Measurements from ENCODE around the gene CNIH3.
"Not testable (repeated sequence)": the region's sequence is repeated elsewhere in the genome, so short reads cannot be mapped to it uniquely, and the experiment has no call there.

Gene CNIH3

GRCh38 chr1:224647449-224647848 is 31.3 kb downstream of the CNIH3 start:
- no peak for DNase-seq

GRCh38 chr1:224650290-224650689 is 34.2 kb downstream of the CNIH3 start:
- no peak for DNase-seq

GRCh38 chr1:224651188-224651587 is 35.1 kb downstream of the CNIH3 start:
- no peak for DNase-seq

- no peak for DNase-seq
These were observed 40.3 kb downstream of the CNIH3 start for GRCh38 chr1:224656392-224656791.

GRCh38 chr1:224660074-224660473 is 44.0 kb downstream of the CNIH3 start:
- no peak for DNase-seq

- DNase-seq = no peak
These were observed 46.8 kb downstream of the CNIH3 start for GRCh38 chr1:224662870-224663269.

- DNase-seq = no peak
These were observed 48.9 kb downstream of the CNIH3 start for GRCh38 chr1:224665016-224665415.

GRCh38 chr1:224666078-224666477 is 50.0 kb downstream of the CNIH3 start:
- DNase-seq = no peak

GRCh38 chr1:224666913-224667312 is 50.8 kb downstream of the CNIH3 start:
- DNase-seq = no peak

- peak; percentile 1 to 32 for DNase-seq
These were observed 52.9 kb downstream of the CNIH3 start for GRCh38 chr1:224668984-224669383.

- no peak for DNase-seq
These were observed 53.3 kb downstream of the CNIH3 start for GRCh38 chr1:224669403-224669802.

GRCh38 chr1:224670506-224670905 is 54.4 kb downstream of the CNIH3 start:
- DNase-seq = no peak

- no peak for DNase-seq
These were observed 55.0 kb downstream of the CNIH3 start for GRCh38 chr1:224671076-224671475.

GRCh38 chr1:224673141-224673540 is 57.0 kb downstream of the CNIH3 start:
- no peak for DNase-seq

GRCh38 chr1:224675590-224675989 is 59.5 kb downstream of the CNIH3 start:
- DNase-seq = no peak

GRCh38 chr1:224676551-224676950 is 60.4 kb downstream of the CNIH3 start:
- no peak for DNase-seq

- no peak for DNase-seq
These were observed 62.1 kb downstream of the CNIH3 start for GRCh38 chr1:224678168-224678567.

GRCh38 chr1:224679606-224680005 is 63.5 kb downstream of the CNIH3 start:
- no peak for DNase-seq

GRCh38 chr1:224681816-224682215 is 65.7 kb downstream of the CNIH3 start:
- no peak for DNase-seq

GRCh38 chr1:224683936-224684335 is 67.8 kb downstream of the CNIH3 start:
- DNase-seq = peak in 1 of 2 experiments; percentile 1

- no peak for DNase-seq
These were observed 68.9 kb downstream of the CNIH3 start for GRCh38 chr1:224684979-224685425.

GRCh38 chr1:224686140-224686539 is 70.0 kb downstream of the CNIH3 start:
- DNase-seq = not testable (repeated sequence)

- DNase-seq = no peak
These were observed 71.3 kb downstream of the CNIH3 start for GRCh38 chr1:224687465-224687864.

- no peak for DNase-seq
These were observed 73.3 kb downstream of the CNIH3 start for GRCh38 chr1:224689374-224689773.

GRCh38 chr1:224690576-224690975 is 74.5 kb downstream of the CNIH3 start:
- DNase-seq = no peak
